Middle frontal gyrus (tissue), 1 donor: Measurements from ENCODE around the gene NGDN.
"Not testable (repeated sequence)": the region's sequence is repeated elsewhere in the genome, so short reads cannot be mapped to it uniquely, and the experiment has no call there.

ENCODE experiments used
- DNase-seq: peaks from one replicate; pipeline ENCODE4 v3.0.0-alpha.2; 2015; ENCODE audit warnings: low spot score; ENCODE audit errors: extremely low spot score

The NGDN gene

DNA sequence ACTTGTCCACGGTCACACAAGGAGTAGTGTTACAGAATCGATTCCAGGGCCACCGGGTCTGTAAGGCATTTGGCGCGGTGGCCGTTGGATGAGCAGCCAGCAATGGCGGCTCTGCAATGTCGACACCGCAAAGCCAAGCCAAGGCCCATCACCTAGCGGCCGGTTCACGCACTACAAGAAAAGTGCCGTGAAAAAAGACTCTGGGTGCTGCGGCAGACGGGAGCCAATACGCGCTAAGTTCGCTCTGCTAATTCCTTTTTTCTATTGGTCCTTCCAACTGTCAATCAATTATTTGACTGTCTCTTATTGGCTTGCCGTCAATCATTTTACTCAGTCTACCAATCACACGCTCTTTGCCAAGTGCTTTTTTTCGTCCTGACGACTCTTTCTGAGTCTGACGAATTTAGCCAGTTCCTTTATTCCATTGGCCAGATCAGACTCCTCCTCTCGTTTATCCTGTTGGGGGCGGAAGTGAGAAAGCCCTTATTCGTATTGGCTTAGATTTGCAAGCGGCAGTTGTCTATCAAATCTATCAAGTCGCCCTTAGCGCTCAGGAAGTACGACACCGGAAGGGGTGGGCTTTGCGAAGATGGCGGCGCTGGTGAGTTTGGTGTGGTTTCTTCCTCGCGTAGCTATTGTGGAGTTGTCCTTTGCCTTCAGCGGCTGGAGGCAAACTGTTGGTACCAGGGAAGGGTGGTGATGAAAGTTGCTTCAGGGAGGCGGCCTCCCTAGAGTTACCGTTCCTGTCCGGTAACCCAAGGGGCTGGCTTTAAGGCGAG is at the start of gene NGDN:
TSS of gene NGDN (plus strand) at position 577 of the 779 bp plus-strand sequence. CDS start at position 590, 13 bp downstream.
- peak; percentile 100 for DNase-seq

GRCh38 chr14:23421594-23421993 is 47.9 kb upstream of the NGDN start:
- no peak for DNase-seq

- no peak for DNase-seq
Measured at GRCh38 chr14:23423657-23424056, 45.8 kb upstream of the NGDN start.

- no peak for DNase-seq
Measured at GRCh38 chr14:23425169-23425568, 44.3 kb upstream of the NGDN start.

DNA sequence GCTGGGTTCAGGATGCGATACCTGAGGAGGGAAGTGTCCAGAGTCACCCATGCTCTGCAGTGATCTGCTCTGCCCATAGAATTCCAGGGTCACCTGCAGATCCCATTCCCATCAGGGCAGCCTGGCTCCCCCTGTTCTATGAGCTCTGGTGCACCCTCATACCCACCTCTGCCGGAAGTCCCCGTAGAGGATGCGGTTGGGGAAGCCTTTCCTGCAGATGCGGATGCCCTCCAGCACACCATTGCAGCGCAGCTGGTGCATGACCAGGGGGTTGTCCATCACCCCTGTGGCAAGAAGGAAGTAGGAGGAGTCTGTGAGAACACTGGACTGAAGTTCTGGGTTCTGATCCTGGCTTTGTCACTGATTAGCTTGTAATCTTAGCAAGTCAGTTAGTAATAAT is 43.7 kb upstream of the NGDN start:
- DNase-seq: not testable (repeated sequence)

DNA sequence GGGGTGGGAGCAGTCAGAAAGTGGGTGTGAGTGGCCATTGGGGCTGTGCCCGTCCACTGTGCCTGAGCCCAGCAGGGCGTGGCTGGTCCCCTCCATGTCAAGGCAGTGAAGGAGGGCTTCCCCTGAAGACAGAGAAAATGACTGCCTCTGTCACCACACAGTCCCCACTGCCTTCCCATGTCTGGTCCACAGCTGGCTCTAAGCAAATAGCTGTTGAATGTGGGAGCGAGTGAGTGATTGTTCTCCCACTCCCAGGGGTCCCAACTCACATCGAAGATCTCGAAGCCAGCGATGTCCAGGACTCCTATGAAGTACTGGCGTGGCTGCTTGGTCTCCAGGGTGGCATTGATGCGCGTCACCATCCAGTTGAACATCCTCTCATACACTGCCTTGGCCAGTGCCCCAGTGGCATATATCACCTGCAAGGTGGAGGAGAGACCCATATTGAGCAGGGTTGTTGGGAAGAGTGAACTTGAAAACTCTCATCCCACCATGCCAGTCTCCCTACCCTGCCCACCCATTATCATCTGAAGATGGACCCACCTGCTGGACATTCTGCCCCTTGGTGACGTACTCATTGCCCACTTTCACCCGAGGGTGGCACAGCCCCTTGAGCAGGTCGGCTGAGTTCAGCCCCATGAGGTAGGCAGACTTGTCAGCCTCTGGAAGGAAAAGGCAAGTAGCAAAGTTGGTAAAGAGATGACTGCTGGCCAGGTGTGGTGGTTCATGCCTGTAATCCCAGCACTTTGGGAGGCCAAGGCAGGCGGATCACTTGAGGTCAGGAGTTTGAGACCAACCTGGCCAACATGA is 40.6 kb upstream of the NGDN start:
- DNase-seq: no peak

DNA sequence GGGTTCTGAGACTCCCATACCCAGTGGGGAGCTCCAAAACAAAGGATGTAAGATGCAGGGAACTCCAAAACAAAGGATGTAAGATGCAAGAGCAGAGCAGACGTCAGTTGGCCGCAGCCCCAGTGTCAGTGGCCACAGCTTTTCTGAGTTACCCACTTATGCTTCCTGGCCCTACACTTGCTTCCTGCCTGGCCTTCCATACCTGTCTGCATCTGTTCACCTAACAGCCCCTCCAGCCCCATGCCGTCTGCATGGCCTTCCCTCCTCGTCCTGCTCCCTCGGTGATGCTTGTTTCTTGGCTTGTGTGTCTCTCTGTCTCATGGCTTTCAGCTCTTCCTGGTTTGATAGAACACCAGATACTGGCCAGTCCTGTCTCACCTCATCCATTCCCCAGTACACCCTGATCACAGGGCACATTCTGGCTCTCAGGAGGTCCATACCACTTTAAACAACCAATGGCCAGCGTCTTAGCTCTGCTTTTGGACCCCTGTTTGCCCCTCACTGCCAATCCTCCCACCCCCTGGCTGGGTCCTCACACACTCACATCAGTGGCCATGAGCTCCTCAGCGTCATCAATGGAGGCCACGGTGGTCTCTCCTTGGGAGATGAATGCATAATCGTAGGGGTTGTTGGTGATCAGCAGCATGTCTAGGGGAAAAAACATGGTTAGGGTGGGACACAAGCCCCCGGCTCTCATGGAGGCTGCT is 39.3 kb upstream of the NGDN start:
- no peak for DNase-seq

- DNase-seq: peak; percentile 13
Measured at GRCh38 chr14:23430723-23431085, 38.8 kb upstream of the NGDN start.

DNA sequence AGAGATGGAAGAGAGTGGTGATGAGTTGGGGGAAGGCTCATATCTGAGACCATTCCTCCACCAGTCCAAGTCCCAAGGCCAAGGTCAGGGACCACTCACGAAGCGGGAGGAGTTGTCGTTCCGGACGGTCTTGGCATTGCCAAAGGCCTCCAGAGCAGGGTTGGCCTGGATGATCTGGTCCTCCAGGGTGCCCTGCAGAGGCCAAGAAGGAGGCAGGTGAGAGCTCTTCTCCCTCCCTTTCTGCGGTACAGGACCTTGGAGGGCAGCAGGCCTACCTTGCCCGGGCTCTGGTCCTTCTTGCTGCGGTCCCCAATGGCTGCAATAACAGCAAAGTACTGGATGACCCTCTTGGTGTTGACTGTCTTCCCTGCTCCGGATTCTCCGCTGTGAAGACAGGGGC is 38.0 kb upstream of the NGDN start:
- no peak for DNase-seq

DNA sequence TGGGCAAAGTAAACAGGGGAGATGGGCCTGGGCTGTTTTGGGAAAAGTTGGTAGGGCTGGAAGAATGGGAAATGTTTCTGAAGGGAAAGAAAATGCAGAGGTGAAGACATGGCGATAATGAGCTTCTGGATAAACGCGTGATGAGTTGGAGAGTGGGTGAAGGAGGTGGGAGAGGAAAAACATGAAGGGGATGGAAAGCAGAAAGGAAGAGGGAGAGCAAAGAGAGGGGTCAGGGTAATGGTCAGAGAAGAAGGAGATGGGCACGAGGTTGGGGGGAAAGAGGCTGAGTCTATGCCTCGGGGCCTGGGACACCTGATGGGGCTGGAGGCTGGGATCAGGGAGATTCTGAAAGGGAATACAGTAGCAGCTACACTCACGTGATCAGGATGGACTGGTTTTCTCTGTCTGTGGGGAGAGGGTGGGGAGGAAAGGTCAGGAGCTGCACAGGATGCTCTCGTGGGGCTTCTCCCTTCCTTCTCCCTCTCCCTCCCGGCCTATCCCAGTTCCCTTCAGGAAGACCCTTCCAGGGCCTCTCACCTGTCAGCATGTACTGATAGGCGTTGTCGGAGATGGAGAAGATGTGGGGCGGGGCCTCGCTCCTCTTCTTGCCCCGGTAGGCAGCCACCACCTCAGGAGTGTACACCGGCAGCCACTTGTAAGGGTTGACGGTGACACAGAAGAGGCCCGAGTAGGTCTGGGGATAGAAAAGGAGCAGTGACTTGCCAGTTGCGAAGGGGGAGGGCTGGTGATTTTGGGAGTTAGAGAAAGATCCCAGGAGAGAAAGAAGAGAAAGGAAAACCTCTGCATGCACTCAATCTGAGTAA is 37.2 kb upstream of the NGDN start:
- no peak for DNase-seq

DNA sequence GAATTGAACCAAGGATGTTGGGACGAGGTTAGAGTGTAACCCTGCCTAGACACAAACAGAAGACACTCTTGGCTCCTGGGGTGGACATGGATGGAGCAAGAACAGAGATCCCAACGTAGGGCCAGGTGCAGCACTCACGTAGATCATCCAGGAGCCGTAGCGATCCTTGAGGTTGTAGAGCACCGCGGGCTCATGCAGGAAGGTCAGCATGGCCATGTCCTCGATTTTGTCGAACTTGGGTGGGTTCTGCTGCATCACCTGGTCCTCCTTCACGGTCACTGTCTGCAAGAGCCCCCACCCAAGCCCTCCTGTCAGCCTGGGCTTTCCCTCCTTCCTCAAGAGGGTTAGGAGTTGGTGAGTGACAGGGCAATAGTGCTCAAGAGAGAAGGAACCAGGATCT is 36.6 kb upstream of the NGDN start:
- no peak for DNase-seq

- no peak for DNase-seq
Measured at GRCh38 chr14:23433457-23433856, 36.0 kb upstream of the NGDN start.

DNA sequence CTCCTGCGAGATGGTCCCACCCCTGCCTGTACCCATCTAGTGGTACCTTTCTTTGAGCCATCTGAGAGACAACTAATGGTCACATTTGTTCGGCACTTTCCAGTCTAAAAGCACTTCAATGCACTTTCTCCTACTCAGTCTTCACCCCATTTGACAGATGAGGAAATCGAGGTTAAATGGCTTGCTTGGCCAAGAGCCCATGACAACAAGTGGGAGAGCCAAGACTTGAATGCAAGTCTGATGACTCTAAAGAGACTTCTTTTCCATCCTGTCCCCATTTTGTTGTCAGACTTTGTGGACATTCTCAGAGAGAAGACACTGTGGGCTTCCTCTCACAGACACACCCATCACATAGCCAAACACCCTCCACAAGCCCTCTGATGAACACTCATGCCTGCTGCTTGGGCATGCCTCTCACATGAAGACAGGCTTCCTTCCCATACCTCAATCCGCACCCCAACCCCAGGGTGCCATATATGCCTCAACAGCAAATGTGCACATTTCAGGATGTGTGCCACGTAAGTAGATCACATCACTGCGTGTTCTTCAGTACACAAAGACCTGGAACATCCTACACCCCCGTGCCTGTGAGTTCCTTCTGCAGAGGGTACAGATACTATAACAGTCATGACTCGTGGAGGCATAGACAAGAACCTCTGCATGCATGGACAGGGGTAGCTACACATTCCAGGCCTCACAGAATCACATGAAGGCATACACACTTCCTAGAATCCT is 34.8 kb upstream of the NGDN start:
- DNase-seq: no peak

DNA sequence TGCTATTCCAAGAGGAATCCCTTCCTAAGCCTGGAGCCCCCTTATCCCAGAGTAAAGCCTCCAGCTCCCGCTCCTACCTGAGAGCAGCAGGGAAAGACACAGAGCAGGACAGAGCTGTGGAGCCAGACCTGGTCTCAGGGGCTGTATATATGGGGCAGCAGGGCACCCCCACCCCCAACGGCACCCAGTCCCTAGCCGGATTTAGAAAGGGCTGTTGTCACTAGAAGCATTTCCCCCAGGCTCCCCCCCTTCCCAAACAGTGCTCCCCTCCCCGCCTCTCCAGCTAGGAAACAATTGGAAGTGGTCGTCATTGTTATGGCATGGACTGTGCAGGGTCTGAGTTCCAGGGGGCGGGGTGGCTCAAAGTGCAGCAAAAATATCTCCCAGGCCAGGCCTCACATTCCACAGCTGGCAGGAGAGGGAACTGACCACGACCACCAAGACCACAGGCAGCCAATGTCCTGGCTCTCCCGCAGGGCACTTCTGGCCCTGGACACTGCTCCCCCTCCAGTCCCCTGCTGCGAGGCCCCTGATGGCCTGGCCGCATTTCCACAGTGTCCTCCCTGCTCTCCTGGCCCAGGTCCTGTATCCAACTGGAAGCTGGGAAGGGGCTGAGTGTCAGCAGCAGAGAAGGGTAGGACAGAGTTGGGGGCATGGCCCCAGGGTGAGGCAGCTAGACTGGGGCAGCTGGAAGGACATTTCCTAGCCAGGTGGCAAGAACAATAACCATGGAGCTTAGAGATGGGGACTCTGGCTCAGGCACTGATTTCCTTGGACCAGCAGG is 33.8 kb upstream of the NGDN start, which contains the start of gene MYH7:
TSS of gene MYH7 (minus strand) at position 118 of the 784 bp plus-strand sequence. CDS start 1,928 bp downstream, outside the sequence.
- DNase-seq: no peak

DNA sequence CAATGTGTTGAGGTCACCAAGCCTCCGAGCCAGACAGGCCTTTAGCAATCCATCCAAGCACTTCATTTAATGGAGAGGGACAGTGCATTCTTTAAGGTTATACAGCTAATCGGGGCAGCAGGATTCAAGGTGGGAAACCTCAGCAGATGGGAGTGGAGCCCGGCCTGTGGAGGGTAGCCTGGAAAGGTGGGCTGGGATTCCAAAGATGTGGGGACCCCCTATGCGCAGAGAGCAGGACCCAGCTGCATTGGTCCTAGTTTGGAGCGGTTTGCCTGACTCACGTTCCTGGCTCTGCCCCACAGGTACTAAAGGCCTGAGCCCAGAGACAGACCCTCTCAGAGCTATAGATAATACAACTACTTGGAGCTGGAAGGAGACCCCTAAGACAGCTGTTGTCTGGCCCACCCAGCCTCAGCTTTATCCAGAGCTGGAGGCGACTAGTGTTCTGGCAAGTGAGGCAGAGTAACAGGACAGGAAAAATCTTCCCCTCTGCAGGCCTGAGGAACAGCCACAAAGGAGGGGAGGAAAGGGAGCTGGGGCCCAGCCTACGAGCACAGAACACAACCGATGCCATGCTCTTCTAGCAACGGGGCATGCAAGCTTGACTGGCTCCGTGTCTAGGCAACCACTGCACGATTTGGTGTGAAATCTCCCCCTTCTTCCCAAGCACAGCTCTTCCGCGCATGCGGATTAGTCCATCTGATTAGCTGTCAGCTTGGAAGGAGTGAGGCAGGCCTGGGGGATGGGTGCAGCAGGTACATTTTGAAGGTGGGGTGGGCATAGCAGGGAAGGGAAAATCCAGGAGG is 33.0 kb upstream of the NGDN start:
- DNase-seq: peak; percentile 58

DNA sequence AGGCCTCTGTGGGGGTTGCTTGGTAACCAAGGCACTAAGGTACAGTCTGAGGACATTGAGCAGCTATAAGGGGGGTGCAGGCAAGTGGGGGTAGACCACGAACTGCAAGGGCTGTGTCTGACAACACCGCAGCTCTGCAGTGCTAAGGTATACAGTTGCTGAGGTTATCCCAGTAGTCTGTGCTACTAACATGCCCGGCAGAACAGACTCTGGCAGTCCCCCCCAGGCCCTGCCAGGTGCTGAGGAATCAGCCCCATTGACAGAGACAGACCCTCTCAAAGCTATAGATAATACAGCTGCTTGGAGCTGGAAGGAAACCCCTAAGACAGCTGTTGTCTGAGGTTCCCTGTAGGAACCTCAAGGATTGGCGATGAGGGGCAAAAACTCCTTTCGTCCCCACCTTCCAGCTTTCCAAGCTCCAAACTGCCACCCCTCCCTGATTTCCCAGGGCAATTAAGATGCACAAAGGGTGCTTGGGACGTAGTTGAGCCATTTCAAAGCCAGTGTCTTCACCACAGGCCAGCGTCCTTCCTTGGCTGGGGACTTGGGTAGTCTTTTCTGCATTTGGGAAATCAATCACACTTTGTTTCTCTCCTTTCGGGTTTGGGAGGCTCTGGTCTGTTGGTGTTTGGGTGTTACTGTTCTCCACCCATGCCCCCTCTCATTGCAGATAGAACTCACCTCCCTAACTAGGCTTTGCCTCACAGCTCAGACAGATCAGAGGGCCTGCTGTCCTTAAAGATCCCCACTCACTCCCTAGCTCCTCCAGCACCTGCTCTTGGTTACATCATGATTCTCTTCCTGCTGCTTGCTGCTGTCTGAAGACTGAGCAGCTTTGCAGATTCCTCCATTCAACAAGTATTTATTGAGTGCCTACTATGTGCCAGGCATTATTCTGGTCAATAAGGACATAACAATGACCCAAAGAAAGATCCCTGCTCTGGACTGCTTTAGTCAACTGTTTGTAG is 32.1 kb upstream of the NGDN start:
- no peak for DNase-seq

DNA sequence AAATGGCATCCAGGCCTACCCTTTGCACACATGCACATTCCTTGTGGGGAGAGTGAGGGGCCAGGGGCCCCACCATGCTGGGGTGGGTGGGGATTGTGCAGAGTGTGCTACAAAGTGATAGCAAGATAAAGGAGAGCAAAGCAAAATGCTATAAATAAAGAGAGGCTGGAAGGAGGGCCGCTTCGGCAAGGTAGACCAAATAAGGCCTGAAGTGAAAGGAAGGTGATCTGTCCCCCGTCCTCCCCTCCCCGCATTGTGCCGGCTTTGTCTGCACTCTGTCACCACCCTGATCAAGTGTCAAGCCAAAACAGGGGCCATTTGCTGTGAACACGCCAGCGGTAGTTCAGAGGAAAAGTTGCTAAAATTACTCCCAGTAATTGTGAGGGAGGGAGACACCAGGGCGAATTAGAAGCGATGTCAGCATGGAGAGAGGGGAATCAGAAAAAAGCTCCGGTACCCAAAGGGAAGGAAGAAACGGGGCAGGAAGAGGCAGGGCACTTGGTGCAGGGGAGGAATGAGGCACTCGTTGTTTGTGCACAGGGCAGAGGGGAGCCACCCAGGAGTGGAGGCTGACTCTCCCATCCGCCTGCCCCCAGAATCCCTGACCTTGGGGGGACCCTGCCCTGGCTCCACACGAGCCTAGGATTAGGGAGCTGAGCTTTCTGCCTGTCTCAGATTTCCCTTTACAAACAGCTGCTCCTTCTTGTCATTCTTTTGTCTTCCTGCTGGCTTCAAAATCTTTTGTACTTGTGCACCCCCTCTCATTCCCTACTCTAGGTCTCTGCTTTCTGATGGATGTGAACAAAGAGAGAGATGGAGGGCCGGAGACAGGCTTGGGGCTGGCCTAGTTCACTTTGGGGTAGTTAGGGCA is 31.2 kb upstream of the NGDN start:
- no peak for DNase-seq
